NK-92 (cell line): ENCODE data around the gene CPT1B.
"Not testable (repeated sequence)": the region's sequence is repeated elsewhere in the genome, so short reads cannot be mapped to it uniquely, and the experiment has no call there.

ENCODE experiments used
- DNase-seq: peaks from one replicate; lab custom pipeline; 2025; ENCODE audit not compliant: unreplicated experiment; lab: John Stamatoyannopoulos, UW

Gene CPT1B

GRCh38 chr22:50529897-50530579 is 48.2 kb downstream of the CPT1B start, which contains the start of gene TYMP:
TYMP (minus strand) TSS chr22:50530012; CDS start chr22:50529709, 303 bp downstream.
- DNase-seq, result no peak

GRCh38 chr22:50529416-50529896 is 48.8 kb downstream of the CPT1B start:
- no peak for DNase-seq

- DNase-seq, result no peak
These were observed 49.4 kb downstream of the CPT1B start for GRCh38 chr22:50528682-50529415.

- no peak for DNase-seq
These were observed 50.1 kb downstream of the CPT1B start for GRCh38 chr22:50527921-50528681.

- DNase-seq, result no peak
These were observed 51.1 kb downstream of the CPT1B start for GRCh38 chr22:50526834-50527801.

- no peak for DNase-seq
These were observed 52.0 kb downstream of the CPT1B start for GRCh38 chr22:50526108-50526833.

GRCh38 chr22:50525858-50526107 is 52.4 kb downstream of the CPT1B start:
- no peak for DNase-seq

- DNase-seq, result peak; percentile 77
These were observed 52.9 kb downstream of the CPT1B start, which contains the start of gene SCO2 for GRCh38 chr22:50525104-50525857. SCO2 (minus strand) TSS chr22:50525598; CDS start chr22:50524411, 1,187 bp downstream.

- DNase-seq, result no peak
These were observed 53.5 kb downstream of the CPT1B start for GRCh38 chr22:50524676-50525103.

GRCh38 chr22:50523806-50524675 is 54.2 kb downstream of the CPT1B start:
- DNase-seq, result no peak

GRCh38 chr22:50523458-50523805 is 54.8 kb downstream of the CPT1B start:
- no peak for DNase-seq

- no peak for DNase-seq
These were observed 55.3 kb downstream of the CPT1B start for GRCh38 chr22:50522806-50523438.

GRCh38 chr22:50522208-50522805 is 55.9 kb downstream of the CPT1B start:
- DNase-seq, result no peak

- no peak for DNase-seq
These were observed 56.5 kb downstream of the CPT1B start for GRCh38 chr22:50521710-50522109.

GRCh38 chr22:50520826-50521453 is 57.3 kb downstream of the CPT1B start:
- DNase-seq, result no peak

- not testable (repeated sequence) for DNase-seq
These were observed 58.0 kb downstream of the CPT1B start for GRCh38 chr22:50520184-50520583.

- DNase-seq, result no peak
These were observed 59.1 kb downstream of the CPT1B start for GRCh38 chr22:50519151-50519550.
